GM21515 (cell line): Measurements from ENCODE around the gene ZNF446.
A peak's percentile ranks its signal among the peaks of the same experiment; 100 is the strongest.
"Not testable (repeated sequence)": the region's sequence is repeated elsewhere in the genome, so short reads cannot be mapped to it uniquely, and the experiment has no call there.

Experiments used
- ATAC-seq: cut with Tn5 transposase; IDR thresholded peaks from one replicate; pipeline ENCODE4 v1.9.1; 2021; ENCODE audit not compliant: unreplicated experiment

Gene ZNF446

GRCh38 chr19:58469241-58470013 lies 6.7 kb upstream of the ZNF446 start:
- no peak for ATAC-seq

- ATAC-seq, result not testable (repeated sequence)
These were observed 5.2 kb upstream of the ZNF446 start for GRCh38 chr19:58470837-58471543.

- ATAC-seq, result no peak
These were observed 4.4 kb upstream of the ZNF446 start for GRCh38 chr19:58471736-58472135.

GRCh38 chr19:58473775-58474174 lies 2.4 kb upstream of the ZNF446 start:
- no peak for ATAC-seq

GRCh38 chr19:58474291-58474996 lies 1.7 kb upstream of the ZNF446 start:
- no peak for ATAC-seq

GRCh38 chr19:58474997-58475713 lies 997 bp upstream of the ZNF446 start:
- peak; percentile 2 for ATAC-seq

GRCh38 chr19:58476498-58477015 lies 405 bp downstream of the ZNF446 start:
- no peak for ATAC-seq

GRCh38 chr19:58477130-58477529 lies 978 bp downstream of the ZNF446 start:
- ATAC-seq, result no peak

- no peak for ATAC-seq
These were observed 1.7 kb downstream of the ZNF446 start for GRCh38 chr19:58477871-58478270.

GRCh38 chr19:58479303-58479702 lies 3.2 kb downstream of the ZNF446 start:
- ATAC-seq, result no peak

GRCh38 chr19:58479736-58480480 lies 3.8 kb downstream of the ZNF446 start:
- ATAC-seq, result no peak

GRCh38 chr19:58480481-58480830 lies 4.3 kb downstream of the ZNF446 start:
- no peak for ATAC-seq

GRCh38 chr19:58480831-58481230 lies 4.7 kb downstream of the ZNF446 start:
- ATAC-seq, result no peak

GRCh38 chr19:58482372-58482771 lies 6.2 kb downstream of the ZNF446 start:
- ATAC-seq, result no peak

- no peak for ATAC-seq
These were observed 7.6 kb downstream of the ZNF446 start for GRCh38 chr19:58483776-58484175.

- ATAC-seq, result not testable (repeated sequence)
These were observed 8.2 kb downstream of the ZNF446 start for GRCh38 chr19:58484349-58484748.

- ATAC-seq, result no peak
These were observed 15.2 kb downstream of the ZNF446 start for GRCh38 chr19:58491393-58491792.

GRCh38 chr19:58492265-58492664 lies 16.1 kb downstream of the ZNF446 start:
- ATAC-seq, result no peak

- no peak for ATAC-seq
These were observed 21.6 kb downstream of the ZNF446 start for GRCh38 chr19:58497634-58498170.
